HEK293 (cell line): ENCODE measurements around the gene RTKN2.

ENCODE experiments used
- ATF2 ChIP-seq: fragments of 450-650 bp; formaldehyde crosslinking; IDR thresholded peaks from 2 replicates; pipeline ENCODE4 v1.5.1; 2016; ENCODE audit warnings: missing biosample characterization, missing genetic modification characterization, low read depth
- CTCF ChIP-seq: fragments of 450-650 bp; formaldehyde crosslinking; IDR thresholded peaks from 2 replicates; pipeline ENCODE4 v1.5.1; 2016; ENCODE audit warnings: missing biosample characterization, missing genetic modification characterization
- EGR2 ChIP-seq: fragments of 450-650 bp; formaldehyde crosslinking; IDR thresholded peaks from 2 replicates; pipeline ENCODE4 v1.5.1; 2016; ENCODE audit warnings: low read depth, missing biosample characterization, missing genetic modification characterization
- FEZF1 ChIP-seq: fragments of 450-650 bp; formaldehyde crosslinking; IDR thresholded peaks from 2 replicates; pipeline ENCODE4 v1.5.1; 2016; ENCODE audit warnings: missing biosample characterization, missing genetic modification characterization
- HIC1 ChIP-seq: fragments of 450-650 bp; formaldehyde crosslinking; IDR thresholded peaks from 2 replicates; pipeline ENCODE4 v1.5.1; 2016; ENCODE audit warnings: missing biosample characterization, missing genetic modification characterization
- OSR2 ChIP-seq: fragments of 450-650 bp; formaldehyde crosslinking; IDR thresholded peaks from 2 replicates; pipeline ENCODE4 v1.5.1; 2016; ENCODE audit warnings: missing biosample characterization, missing genetic modification characterization
- PRDM2 ChIP-seq: fragments of 450-650 bp; formaldehyde crosslinking; IDR thresholded peaks from 2 replicates; pipeline ENCODE4 v1.5.1; 2016; ENCODE audit warnings: missing biosample characterization, missing genetic modification characterization, borderline replicate concordance
- SP7 ChIP-seq: fragments of 450-650 bp; formaldehyde crosslinking; IDR thresholded peaks from 2 replicates; pipeline ENCODE4 v1.5.1; 2016; ENCODE audit warnings: missing biosample characterization, missing genetic modification characterization
- ZNF146 ChIP-seq: fragments of 450-650 bp; formaldehyde crosslinking; IDR thresholded peaks from 2 replicates; pipeline ENCODE4 v1.5.1; 2016; ENCODE audit warnings: missing biosample characterization, missing genetic modification characterization
- ZNF239 ChIP-seq: fragments of 450-650 bp; formaldehyde crosslinking; IDR thresholded peaks from 2 replicates; pipeline ENCODE4 v1.5.1; 2016; ENCODE audit warnings: missing biosample characterization, missing genetic modification characterization
- ZNF26 ChIP-seq: fragments of 450-650 bp; formaldehyde crosslinking; IDR thresholded peaks from 2 replicates; pipeline ENCODE4 v1.5.1; 2016; ENCODE audit warnings: missing biosample characterization, missing genetic modification characterization
- ZNF366 ChIP-seq: fragments of 450-650 bp; formaldehyde crosslinking; conservative IDR thresholded peaks from 2 replicates; pipeline ENCODE4 v1.5.1; 2016; ENCODE audit warnings: missing biosample characterization, missing genetic modification characterization
- ZNF391 ChIP-seq: fragments of 450-650 bp; formaldehyde crosslinking; IDR thresholded peaks from 2 replicates; pipeline ENCODE4 v1.5.1; 2016; ENCODE audit warnings: low read depth, missing biosample characterization, missing genetic modification characterization, borderline replicate concordance
- ZNF48 ChIP-seq: fragments of 450-650 bp; formaldehyde crosslinking; IDR thresholded peaks from 2 replicates; pipeline ENCODE4 v1.5.1; 2016; ENCODE audit warnings: missing biosample characterization, missing genetic modification characterization
- ZNF555 ChIP-seq: fragments of 450-650 bp; formaldehyde crosslinking; conservative IDR thresholded peaks from 2 replicates; pipeline ENCODE4 v1.5.1; 2017; ENCODE audit warnings: missing biosample characterization, mild to moderate bottlenecking, missing genetic modification characterization, inconsistent platforms
- ZNF629 ChIP-seq: fragments of 450-650 bp; formaldehyde crosslinking; IDR thresholded peaks from 2 replicates; pipeline ENCODE4 v1.5.1; 2017; ENCODE audit warnings: missing biosample characterization, missing genetic modification characterization
- ZNF747 ChIP-seq: fragments of 450-650 bp; formaldehyde crosslinking; IDR thresholded peaks from 2 replicates; pipeline ENCODE4 v1.5.1; 2016; ENCODE audit warnings: missing biosample characterization, missing genetic modification characterization

RTKN2 gene

GRCh38 chr10:62264126-62264525 is 4.5 kb downstream of the RTKN2 start (continued):
- no peak for TF ChIP-seq ZNF26
- TF ChIP-seq ATF2 (tag by site-specific recombination): peak; percentile 52; the same call in 1 of the 2 replicates
- TF ChIP-seq ZNF366: peak; percentile 83
- no peak for TF ChIP-seq ZNF48 (tag by site-specific recombination)
- no peak for TF ChIP-seq ZNF239 (tag by site-specific recombination)
- TF ChIP-seq CTCF (tag by site-specific recombination): no peak
- TF ChIP-seq OSR2 (tag by site-specific recombination): peak; percentile 58; the same call in 1 of the 2 replicates
- TF ChIP-seq ZNF747 (tag by site-specific recombination): no peak
- TF ChIP-seq ZNF555 (tag by site-specific recombination): no peak
- peak; percentile 59; the same call in 1 of the 2 replicates for TF ChIP-seq FEZF1
- TF ChIP-seq HIC1 (tag by site-specific recombination): 0 out of 2 replicates have a peak, but pooled peaks have one; percentile 21
- TF ChIP-seq PRDM2: no peak
- peak; percentile 76 for TF ChIP-seq SP7
- peak; percentile 28; the same call in 1 of the 2 replicates for TF ChIP-seq ZNF391
- TF ChIP-seq ZNF146 (tag by site-specific recombination): no peak
- no peak for TF ChIP-seq EGR2 (tag by site-specific recombination)
- TF ChIP-seq ZNF629: 0 out of 2 replicates have a peak, but pooled peaks have one; percentile 12
